T-helper 9 cell (primary cell): ENCODE data around the gene L3MBTL4.
"Not testable (repeated sequence)": the region's sequence is repeated elsewhere in the genome, so short reads cannot be mapped to it uniquely, and the experiment has no call there.

Experiments used
- DNase-seq: peaks from one replicate; pipeline ENCODE4 v3.0.0-alpha.2; 2020

The L3MBTL4 gene

GRCh38 chr18:6294148-6294784, 120.4 kb downstream of the L3MBTL4 start:
- no peak for DNase-seq

- DNase-seq, result no peak
Measured at GRCh38 chr18:6289843-6290242, 124.9 kb downstream of the L3MBTL4 start.

- DNase-seq, result no peak
Measured at GRCh38 chr18:6286585-6286984, 128.1 kb downstream of the L3MBTL4 start.

GRCh38 chr18:6284761-6285160, 129.9 kb downstream of the L3MBTL4 start:
- no peak for DNase-seq

GRCh38 chr18:6284300-6284699, 130.4 kb downstream of the L3MBTL4 start:
- DNase-seq, result no peak

GRCh38 chr18:6281874-6282273, 132.8 kb downstream of the L3MBTL4 start:
- DNase-seq, result no peak

- DNase-seq, result no peak
Measured at GRCh38 chr18:6280211-6280743, 134.4 kb downstream of the L3MBTL4 start.

GRCh38 chr18:6279308-6279707, 135.4 kb downstream of the L3MBTL4 start:
- DNase-seq, result no peak

- DNase-seq, result no peak
Measured at GRCh38 chr18:6273423-6273822, 141.3 kb downstream of the L3MBTL4 start.

GRCh38 chr18:6272144-6272543, 142.6 kb downstream of the L3MBTL4 start:
- not testable (repeated sequence) for DNase-seq

GRCh38 chr18:6271585-6271984, 143.1 kb downstream of the L3MBTL4 start:
- DNase-seq, result no peak

- no peak for DNase-seq
Measured at GRCh38 chr18:6270771-6271216, 143.9 kb downstream of the L3MBTL4 start.

- DNase-seq, result no peak
Measured at GRCh38 chr18:6269660-6270332, 144.9 kb downstream of the L3MBTL4 start.

- DNase-seq, result no peak
Measured at GRCh38 chr18:6266212-6266611, 148.5 kb downstream of the L3MBTL4 start.

- DNase-seq, result no peak
Measured at GRCh38 chr18:6261938-6262337, 152.8 kb downstream of the L3MBTL4 start.

GRCh38 chr18:6259324-6259723, 155.4 kb downstream of the L3MBTL4 start:
- not testable (repeated sequence) for DNase-seq

- no peak for DNase-seq
Measured at GRCh38 chr18:6257950-6258349, 156.8 kb downstream of the L3MBTL4 start.

GRCh38 chr18:6256521-6256920, 158.2 kb downstream of the L3MBTL4 start:
- DNase-seq, result no peak

- no peak for DNase-seq
Measured at GRCh38 chr18:6255886-6256285, 158.8 kb downstream of the L3MBTL4 start.

GRCh38 chr18:6255116-6255705, 159.5 kb downstream of the L3MBTL4 start:
- DNase-seq, result no peak

GRCh38 chr18:6254456-6254855, 160.3 kb downstream of the L3MBTL4 start:
- DNase-seq, result no peak

- no peak for DNase-seq
Measured at GRCh38 chr18:6251084-6251483, 163.6 kb downstream of the L3MBTL4 start.

- no peak for DNase-seq
Measured at GRCh38 chr18:6249788-6250187, 164.9 kb downstream of the L3MBTL4 start.

GRCh38 chr18:6249170-6249569, 165.5 kb downstream of the L3MBTL4 start:
- no peak for DNase-seq
